ENCODE data around the gene NEK3.
"Not testable (repeated sequence)": the region's sequence is repeated elsewhere in the genome, so short reads cannot be mapped to it uniquely, and the experiment has no call there.

Gene NEK3

DNA sequence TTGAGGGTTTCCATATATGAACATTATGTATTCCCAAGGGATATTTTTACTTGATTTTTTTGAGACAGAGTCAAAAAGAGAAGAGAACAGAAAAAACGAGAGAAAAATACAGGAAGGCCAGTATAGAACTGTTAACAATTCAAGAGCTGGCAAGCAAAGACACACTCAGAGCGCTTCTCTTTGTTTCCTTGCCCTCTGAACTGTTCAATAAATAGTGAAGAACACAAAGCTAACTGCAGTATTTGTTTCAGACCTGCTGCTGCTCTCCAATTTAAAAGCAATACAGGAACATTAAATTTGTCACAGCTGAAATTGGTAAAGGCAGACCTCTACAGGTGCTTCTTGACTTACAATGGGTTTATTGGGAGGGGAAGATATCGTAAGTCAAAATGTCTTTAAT lies 14.0 kb upstream of the NEK3 start:
- H3K4me3 ChIP-seq (ENCODE audit: control insufficient read depth, low read depth, low read length) = no peak overlapping the region
- DNase-seq (ENCODE audit: low read depth) = no peak
- TF ChIP-seq, protein P1, sequence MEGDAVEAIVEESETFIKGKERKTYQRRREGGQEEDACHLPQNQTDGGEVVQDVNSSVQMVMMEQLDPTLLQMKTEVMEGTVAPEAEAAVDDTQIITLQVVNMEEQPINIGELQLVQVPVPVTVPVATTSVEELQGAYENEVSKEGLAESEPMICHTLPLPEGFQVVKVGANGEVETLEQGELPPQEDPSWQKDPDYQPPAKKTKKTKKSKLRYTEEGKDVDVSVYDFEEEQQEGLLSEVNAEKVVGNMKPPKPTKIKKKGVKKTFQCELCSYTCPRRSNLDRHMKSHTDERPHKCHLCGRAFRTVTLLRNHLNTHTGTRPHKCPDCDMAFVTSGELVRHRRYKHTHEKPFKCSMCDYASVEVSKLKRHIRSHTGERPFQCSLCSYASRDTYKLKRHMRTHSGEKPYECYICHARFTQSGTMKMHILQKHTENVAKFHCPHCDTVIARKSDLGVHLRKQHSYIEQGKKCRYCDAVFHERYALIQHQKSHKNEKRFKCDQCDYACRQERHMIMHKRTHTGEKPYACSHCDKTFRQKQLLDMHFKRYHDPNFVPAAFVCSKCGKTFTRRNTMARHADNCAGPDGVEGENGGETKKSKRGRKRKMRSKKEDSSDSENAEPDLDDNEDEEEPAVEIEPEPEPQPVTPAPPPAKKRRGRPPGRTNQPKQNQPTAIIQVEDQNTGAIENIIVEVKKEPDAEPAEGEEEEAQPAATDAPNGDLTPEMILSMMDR (IDR thresholded peaks at IDR 0.05; ENCODE audit: control insufficient read depth, insufficient read depth, low read depth, low read length, missing control alignments) = no peak

DNA sequence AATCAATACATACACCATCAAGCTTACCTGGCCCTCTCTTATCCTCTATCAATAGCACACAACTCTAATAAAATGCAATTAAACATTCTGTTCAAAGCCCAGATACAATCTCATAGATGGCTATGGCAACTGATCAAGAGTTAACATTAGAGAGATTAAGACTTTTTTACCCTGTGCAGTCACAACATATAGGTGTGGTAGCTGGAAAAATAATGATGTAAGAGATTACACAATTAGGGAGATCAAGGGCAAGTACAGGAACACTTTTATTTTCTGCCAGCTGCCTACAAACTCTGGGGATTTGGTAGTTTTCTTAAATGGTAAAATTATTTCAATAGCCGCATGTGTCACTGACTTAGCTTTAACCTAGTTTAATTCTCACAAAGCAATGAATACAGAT lies 12.3 kb upstream of the NEK3 start:
- not testable (repeated sequence) for H3K4me3 ChIP-seq (ENCODE audit: control insufficient read depth, low read depth, low read length); DNase-seq (ENCODE audit: low read depth)

DNA sequence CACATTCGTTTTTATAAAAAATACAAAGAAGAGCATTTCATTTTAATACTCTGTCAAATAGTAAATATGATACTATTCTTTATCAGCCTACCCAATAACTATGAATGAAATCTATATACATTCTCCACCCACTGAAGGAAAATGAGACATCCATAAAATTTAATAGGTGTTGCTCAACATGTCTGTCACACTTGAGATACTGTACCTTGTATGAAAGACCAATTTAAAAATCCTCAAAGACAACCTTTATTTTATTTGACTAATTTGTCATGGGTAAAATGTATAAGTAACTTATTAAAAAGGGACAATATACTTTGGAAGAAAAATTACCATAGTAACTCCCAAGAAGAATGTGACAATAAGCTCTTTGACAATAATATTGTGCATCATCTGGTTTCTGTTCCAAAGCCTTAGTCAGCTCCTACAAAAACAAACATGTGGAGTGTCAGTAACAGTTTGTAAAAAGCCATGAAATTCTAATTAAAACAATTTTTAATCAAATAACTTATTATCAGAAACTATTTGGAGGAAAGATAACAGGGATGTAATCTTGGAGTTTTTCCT lies 11.5 kb upstream of the NEK3 start:
- DNase-seq (ENCODE audit: low read depth); H3K4me3 ChIP-seq (ENCODE audit: control insufficient read depth, low read depth, low read length): not testable (repeated sequence)

DNA sequence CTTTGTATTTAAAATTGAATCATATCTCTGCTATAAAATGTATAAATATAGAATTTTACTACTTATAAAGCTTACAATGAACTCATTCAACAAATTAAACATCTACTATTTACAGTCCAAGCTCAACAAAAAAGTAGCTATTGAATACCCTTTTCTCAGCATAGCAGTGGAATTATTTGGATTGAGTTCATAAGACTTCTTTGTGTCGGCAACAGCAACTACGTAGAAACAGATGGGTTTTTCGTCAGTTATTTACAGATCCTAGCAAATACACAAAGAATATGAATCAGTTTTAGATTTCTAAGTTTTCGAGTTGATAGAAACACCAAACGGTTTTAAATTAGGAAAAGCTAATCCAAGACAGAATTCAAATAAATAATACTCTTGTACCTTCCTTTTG lies 10.4 kb upstream of the NEK3 start:
- TF ChIP-seq, protein P1 (IDR thresholded peaks at IDR 0.05; ENCODE audit: control insufficient read depth, insufficient read depth, low read depth, low read length, missing control alignments) = no peak

DNA sequence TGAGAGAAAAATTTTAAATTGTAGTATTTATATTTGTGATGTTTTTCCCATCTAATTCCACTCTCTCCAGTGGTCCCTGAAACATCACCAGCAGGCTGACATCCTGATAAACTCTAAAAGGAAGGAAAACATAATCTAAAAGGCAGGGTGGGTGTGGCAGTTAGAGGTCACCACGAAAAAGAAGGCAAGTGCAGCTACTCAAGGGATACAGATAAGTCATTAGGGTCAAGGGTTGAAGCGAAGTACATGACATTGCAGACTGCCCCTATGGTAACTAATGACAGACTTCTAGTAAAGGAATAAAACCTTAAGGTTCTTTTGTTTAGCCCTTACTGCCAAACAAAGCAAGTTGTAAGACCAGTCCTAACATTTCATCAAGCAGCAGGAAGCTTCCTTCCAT lies 6.0 kb upstream of the NEK3 start:
- no peak for DNase-seq (ENCODE audit: low read depth)
- H3K4me3 ChIP-seq (ENCODE audit: control insufficient read depth, low read depth, low read length) = no peak overlapping the region
- TF ChIP-seq, protein P1 (IDR thresholded peaks at IDR 0.05; ENCODE audit: control insufficient read depth, insufficient read depth, low read depth, low read length, missing control alignments) = no peak

More for the DNA sequence above, 10.4 kb upstream of the NEK3 start:
- no peak for DNase-seq (ENCODE audit: low read depth)
- H3K4me3 ChIP-seq (ENCODE audit: control insufficient read depth, low read depth, low read length) = no peak overlapping the region

DNA sequence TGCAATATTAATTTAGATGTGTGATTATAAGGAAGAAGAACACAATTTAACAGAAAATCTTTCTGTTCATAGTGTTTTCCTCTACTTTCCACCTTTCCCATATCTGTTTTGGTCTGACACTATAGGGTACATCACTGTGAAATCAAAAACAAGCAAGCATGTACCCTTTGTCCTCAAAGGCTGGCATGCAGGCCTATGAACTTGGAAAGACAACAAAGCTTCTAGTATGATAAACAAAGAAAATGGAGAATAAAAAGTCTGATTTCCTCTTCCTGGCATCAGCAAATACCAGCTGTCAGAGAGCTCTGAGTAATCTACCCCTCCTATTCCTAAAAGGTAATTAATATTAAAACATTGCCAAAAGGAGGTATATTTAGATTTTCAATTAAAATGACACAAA lies 5.6 kb upstream of the NEK3 start:
- TF ChIP-seq, protein P1 (IDR thresholded peaks at IDR 0.05; ENCODE audit: control insufficient read depth, insufficient read depth, low read depth, low read length, missing control alignments) = no peak
- no peak overlapping the region for H3K4me3 ChIP-seq (ENCODE audit: control insufficient read depth, low read depth, low read length)
- no peak for DNase-seq (ENCODE audit: low read depth)

DNA sequence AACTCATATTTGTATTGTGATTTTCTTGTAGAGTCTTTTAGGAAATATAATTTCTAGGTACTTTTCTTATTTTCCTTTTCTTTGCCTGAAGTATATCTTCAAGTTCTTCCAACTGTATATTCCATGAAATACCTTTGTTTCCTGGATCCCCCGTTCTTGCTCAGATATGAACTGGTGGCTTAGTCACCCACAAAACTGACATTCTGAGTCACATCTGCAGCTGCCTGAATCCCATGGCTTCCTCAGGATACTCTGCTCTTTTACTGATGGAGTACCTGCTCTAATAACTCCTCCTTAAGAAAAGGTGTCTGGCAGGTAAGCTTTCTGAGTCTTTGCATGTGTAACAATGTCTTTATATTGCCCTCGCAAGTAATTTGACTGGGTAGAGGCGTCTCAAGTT lies 4.5 kb upstream of the NEK3 start:
- not testable (repeated sequence) for DNase-seq (ENCODE audit: low read depth)

DNA sequence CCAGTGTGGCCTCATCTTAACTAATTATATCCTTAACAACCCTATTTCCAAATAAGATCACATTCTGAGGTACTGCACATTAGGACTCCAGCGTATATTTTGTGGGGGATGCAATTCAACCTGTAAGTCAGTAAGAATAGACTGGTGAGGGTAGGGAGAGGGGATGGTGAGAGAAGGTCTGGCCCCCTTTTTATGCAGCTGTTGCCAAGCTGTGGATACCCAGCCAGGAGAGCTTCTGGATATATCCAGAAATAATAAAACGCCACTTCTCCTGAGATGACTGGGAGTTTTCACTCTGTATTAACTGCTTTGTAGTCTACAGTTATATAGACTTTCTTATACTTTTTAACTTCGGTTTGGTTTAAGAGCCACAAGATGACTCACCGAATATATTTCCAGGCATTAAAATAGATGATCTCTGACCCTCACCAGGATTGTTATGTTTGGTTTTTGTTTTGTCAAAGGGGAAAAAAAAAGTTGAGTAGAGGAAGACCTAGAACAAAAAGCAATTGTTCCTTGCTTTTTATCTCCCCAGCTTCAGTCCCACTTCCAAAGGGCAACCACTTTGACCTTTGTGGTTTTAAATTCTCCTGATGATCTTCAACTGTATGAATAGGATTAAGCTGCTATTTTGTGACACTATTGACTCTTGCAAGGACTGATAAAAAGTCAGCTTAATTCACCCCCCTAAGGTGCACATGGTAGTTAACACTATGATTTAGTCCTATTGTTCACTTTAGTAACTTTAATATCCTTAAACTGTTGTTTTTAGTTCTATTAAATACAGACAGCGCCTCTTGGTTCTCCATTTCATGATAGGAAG lies 3.1 kb upstream of the NEK3 start:
- TF ChIP-seq, protein P1 (IDR thresholded peaks at IDR 0.05; ENCODE audit: control insufficient read depth, insufficient read depth, low read depth, low read length, missing control alignments) = no peak
- DNase-seq (ENCODE audit: low read depth) = no peak
- no peak overlapping the region for H3K4me3 ChIP-seq (ENCODE audit: control insufficient read depth, low read depth, low read length)

More for the DNA sequence above, 4.5 kb upstream of the NEK3 start:
- H3K4me3 ChIP-seq (ENCODE audit: control insufficient read depth, low read depth, low read length) = not testable (repeated sequence)

Data from AG09309 (cell line).